GM10847 (cell line): ENCODE results near the gene SNTB2.

Experiments
- POLR2A ChIP-seq: IDR thresholded peaks from 2 replicates; pipeline ENCODE4 v1.6.1; 2011; ENCODE audit not compliant: insufficient read length; ENCODE audit errors: extremely low read depth

The SNTB2 gene

DNA sequence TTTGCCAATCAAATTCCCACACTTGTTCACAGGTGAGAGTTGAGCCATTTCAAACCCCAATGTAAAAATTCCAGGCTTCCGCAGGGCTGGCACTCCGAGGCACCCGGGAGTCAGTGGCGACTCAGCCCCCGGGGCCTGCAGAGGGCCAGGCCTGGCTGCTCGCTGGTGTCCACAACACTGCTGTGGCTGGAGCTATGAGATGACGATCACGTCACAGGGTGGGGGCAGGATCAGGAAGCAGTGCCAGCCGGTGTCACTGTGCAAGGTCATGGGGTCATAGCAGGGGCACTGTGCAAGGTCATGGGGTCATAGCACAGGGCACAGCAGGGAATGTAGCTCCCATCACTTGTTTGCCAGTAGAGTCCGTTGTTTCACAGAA lies 131.9 kb downstream of the SNTB2 start:
- no peak for TF ChIP-seq POLR2A

GRCh38 chr16:69319381-69319780 lies 132.4 kb downstream of the SNTB2 start:
- TF ChIP-seq POLR2A, result no peak

DNA sequence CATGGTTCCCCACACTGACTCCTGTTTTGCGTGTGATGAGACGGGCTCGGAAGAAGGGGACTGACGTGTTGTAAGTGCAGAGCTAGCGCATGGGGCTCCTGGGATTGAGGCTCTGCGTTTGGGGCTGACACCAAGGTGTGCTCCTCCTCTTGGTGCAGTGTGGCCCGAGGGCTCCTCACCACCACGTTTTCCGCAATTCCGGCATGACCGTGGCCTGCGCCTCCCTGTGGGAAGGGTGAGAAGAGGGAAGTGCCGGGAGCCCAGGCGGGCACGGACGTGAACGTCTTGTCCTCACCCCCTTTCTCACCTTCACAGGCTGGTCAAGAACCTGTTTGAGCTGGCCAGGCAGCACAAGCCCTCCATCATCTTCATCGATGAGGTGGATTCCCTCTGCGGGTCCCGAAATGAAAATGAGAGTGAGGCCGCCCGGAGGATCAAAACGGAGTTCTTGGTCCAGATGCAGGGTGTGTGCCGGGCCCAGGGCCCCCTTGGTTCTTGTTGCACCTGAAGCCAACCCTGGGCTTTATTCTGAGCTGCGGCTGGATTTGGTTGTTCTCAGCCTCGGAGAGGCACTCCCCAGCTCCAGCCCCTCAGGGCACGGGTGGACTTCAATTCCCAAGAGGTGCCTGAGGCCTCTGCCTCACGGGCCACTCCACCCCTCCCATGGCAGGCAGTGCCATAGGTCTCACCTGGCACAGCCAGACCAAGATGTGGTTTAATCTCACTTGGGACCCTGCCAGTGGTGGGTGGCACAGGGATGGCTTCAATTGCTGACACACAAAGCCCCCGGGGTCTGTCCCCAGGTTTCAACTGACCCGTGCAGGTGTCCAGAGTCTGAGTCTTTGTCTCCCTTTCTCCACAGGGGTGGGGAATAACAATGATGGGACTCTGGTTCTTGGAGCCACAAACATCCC lies 133.1 kb downstream of the SNTB2 start:
- TF ChIP-seq POLR2A, result no peak

GRCh38 chr16:69320740-69321073 lies 133.7 kb downstream of the SNTB2 start:
- TF ChIP-seq POLR2A, result no peak

DNA sequence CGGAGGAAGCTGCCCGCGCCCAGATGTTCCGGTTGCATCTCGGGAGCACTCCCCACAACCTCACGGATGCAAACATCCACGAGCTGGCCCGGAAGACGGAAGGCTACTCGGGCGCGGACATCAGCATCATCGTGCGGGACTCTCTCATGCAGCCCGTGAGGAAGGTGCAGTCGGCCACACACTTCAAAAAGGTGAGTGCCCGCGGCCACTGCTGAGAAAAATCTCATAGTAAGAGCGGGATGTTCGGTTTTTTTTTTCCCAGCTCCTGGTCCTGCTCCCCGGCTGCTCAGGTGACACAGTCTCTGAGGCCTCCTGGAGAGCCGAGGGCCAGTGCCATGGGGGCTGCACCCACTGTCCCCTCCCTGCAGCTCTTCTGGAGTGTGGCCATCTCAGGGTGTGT lies 134.1 kb downstream of the SNTB2 start:
- TF ChIP-seq POLR2A, result no peak

- TF ChIP-seq POLR2A, result no peak
Measured at GRCh38 chr16:69322343-69322742, 135.4 kb downstream of the SNTB2 start.

DNA sequence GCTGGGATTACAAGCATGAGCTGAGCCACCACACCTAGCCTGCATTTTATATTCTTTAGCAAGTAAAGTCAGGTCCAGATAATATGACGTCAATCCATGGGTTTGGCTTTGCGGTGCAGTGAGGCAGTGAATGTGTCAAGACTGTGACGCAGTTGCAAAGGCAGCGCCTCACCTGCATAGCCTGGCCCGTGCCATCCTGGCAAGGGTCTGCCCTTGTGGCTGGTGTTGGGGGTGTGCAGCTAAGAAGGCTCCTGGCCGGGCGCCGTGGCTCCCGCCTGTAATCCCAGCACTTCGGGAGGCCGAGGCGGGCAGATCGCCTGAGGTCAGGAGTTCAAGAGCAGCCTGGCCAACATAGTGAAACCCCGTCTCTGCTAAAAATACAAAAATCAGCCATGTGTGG lies 136.5 kb downstream of the SNTB2 start:
- TF ChIP-seq POLR2A, result no peak

DNA sequence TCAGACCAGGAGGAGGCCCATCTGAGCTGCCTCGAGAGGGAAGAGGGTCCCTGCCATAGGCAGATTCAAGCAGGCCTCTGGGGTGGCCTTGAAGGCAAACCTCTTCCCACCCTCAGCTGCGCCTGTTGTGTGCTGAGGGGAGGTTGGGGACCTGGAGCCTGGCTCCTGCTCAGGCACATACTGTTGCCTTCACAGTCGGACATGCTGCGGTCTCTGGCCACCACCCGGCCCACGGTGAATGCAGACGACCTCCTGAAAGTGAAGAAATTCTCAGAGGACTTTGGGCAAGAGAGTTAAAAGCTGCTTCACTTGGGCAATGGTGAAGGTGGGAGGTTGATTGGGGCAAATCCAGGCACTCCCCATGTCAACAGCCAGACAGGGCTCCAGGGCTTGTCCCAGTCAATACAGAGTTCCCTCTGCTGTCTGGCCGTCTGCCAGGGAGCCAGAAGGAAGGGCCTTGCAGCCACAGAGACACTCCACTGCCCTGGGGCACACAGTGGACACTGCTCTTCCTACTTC lies 137.1 kb downstream of the SNTB2 start:
- TF ChIP-seq POLR2A, result no peak

DNA sequence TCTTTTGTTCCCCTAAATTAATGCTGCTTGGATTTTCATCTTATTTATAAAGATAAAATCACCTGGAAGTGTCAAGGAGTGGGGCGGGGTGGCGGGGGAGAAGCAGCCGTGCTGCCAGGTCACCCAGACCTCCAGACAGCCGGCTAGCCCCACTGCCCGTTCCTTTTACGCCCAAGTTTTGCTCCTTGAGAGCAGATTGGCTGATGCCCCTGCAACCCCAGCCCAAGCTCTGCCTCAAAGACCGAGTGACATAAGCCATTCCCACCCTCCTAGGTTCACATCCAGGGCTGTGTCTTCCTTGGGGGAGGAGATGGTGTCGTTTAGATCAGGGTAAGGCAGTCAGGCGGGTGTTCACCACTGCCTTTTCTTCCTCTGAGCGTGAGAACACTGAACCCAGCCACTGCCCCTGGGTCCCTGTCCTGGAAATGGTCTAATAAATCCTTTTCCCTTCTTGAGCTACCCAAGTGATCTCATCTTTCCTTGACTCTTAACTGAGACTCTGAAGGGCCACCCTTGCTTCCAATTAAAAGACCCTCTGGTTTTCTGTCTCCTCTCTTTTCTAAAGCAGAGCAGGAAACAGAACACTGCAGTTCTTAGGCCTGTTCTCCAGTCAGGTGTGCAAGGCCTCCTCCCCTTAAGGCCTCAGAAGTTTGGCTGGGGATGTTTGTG lies 137.8 kb downstream of the SNTB2 start:
- TF ChIP-seq POLR2A, result no peak

GRCh38 chr16:69325784-69326171 lies 138.8 kb downstream of the SNTB2 start:
- TF ChIP-seq POLR2A, result no peak

DNA sequence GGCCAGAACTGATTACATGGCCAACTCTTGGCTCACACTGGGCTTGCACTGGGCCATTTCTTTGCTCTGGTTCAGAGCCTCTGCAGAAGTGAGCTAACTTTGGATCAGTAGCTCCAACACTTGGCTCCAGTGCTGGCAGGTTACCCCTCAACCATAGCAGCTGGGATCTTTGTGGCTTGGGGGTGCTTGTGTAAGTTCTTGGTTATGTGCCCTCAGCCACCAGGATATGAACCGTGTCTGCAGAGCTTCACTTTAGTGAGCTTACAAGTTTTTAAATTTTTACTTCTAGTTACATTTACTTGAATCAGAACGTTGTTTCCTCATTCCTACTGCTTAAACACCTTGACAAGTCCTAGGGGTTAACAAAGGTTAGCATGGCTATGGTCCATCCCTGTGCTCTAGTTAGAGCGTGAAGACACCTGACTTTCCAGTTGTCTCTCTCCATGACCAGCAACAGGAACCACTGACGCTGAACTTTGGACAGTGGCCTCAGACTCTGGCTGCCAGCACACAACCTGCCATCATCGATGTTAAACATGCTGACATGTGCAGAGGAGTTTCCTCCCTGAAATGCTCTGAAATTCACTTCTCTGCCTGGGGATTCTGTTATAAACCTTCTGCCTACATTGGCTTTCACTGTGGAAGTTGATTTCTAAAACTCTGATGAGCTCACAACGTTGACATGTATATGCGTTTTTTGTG lies 139.4 kb downstream of the SNTB2 start:
- TF ChIP-seq POLR2A, result no peak

DNA sequence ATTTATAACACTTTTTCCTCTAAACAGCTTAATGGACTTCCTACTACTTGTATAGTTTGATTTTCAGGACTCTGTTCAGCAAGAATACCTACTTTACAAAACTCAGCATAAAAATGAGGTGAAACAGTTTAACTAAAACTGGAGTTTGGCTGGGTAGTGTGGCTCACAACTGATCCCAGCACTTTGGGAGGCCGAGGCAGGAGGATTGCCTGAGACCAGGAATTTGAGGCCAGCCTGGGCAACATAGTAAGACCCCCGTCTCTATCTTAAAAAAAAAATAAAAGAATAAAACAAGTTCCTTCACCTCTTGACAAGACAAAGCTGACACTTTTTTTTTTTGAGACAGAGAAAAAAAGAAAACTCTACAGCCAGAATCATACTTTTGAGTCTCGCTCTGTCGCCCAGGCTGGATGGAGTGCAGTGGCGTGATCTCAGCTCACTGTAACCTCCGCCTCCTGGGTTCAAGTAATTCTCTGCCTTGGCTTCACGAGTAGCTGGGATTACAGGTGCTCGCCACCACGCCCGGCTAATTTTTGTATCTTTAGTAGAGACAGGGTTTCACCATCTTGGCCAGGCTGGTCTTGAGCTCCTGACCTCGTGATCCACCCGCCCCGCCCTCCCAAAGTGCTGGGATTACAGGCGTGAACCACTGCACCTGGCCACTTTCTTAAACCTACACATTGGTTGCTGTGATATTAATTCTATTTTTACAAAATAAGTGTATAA lies 140.8 kb downstream of the SNTB2 start:
- TF ChIP-seq POLR2A, result no peak

- TF ChIP-seq POLR2A, result no peak
Measured at GRCh38 chr16:69328854-69329316, 141.9 kb downstream of the SNTB2 start.

- TF ChIP-seq POLR2A, result no peak
Measured at GRCh38 chr16:69329369-69330285, 142.7 kb downstream of the SNTB2 start.
